T-helper 1 cell treated with Interleukin-12 subunit alpha and Interleukin-12 subunit beta and Interleukin-4 antibody, amounts not matched to agents 30 ng/mL and 1 ng/mL, for 36 hours (primary cell): ENCODE measurements around the gene LRRC39. TPM values are rescaled to one million over a fixed set of nuclear protein-coding genes. Genes with fewer than 3 reads are reported as not detected.
"Not testable (repeated sequence)": the region's sequence is repeated elsewhere in the genome, so short reads cannot be mapped to it uniquely, and the experiment has no call there.

Experiments used
- intact Hi-C: fragments of 100-400 bp; cut with micrococcal nuclease; formaldehyde crosslinking; loops from one replicate; pipeline ENCODE4 v1.15.1; 2024
- total RNA-seq: library from RNA; stranded (reverse); gene quantifications from 2 replicates; pipeline ENCODE4 v1.2.3, GENCODE V29; 2022

LRRC39 gene
- total RNA-seq: 0.49 and 0.54 TPM in 2 replicates

GRCh38 chr1:100178091-100178490 lies at the start of gene LRRC39:
Gene LRRC39 (minus strand): TSS chr1:100178256. CDS start chr1:100168516, 9,740 bp downstream.
- intact Hi-C loops: no loop called here

- intact Hi-C loops: no loop called here
These were observed 44.4 kb upstream of the LRRC39 start for GRCh38 chr1:100222428-100222827.

GRCh38 chr1:100219883-100220282 lies 41.8 kb upstream of the LRRC39 start:
- intact Hi-C loops: no loop called here

DNA sequence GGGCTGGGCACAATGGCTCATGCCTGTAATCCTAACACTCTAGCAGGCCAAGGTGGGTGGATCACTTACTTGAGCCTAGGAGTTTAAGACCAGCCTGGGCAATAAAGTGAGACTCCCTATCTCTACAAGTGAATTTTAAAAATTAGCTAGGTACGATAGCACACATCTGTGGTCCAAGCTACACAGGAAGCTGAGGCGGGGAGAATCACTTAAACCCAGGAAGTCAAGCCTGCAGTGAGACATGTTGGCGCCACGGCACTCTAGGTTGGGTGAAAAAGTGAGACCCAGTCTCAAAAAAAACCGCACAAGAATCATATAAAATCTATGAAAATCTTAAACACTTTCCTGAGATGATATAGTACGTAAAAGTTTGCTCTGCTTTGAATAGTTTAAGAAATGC lies 41.4 kb upstream of the LRRC39 start:
- intact Hi-C loops: no loop called here

GRCh38 chr1:100217834-100218233 lies 39.8 kb upstream of the LRRC39 start:
- intact Hi-C loops: no loop called here

DNA sequence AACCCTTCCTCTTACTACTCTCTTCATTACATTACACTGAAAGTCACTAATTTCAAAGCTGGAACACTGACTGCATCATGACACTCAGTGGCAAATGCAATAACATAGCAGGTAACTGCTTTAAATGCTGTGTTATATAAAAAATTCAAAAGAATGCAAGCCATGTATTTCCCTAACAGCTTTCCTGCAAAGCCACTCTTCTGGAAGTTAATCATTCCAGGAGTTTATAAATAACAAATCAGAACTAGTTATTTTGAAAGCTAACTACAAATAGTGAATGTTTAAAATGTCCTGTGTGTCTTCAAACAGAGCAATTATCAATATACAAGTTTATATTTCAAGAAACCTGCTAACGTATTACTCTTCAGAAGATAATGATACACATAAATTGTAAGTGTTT lies 37.0 kb upstream of the LRRC39 start:
- intact Hi-C loops: no loop called here

GRCh38 chr1:100213141-100213540 lies 35.1 kb upstream of the LRRC39 start:
- intact Hi-C loops: no loop called here

DNA sequence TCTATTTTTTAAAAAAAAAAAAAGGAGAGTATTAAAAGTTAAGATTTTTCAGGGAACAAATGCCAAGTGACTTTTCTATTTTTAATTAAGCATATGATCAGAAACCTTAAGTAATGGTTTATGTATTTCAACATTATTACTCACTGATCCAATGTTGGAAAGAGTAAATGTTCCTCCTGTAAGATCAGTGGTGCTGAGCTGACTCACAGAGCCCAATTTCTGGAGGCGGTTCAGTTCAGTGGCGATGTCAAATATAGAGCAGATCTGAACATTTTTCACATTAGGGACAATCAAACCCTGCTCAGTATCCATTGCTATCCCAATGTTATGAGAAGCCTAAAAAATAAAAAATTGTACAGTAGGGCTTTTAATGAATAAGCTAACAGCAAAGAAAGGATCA lies 28.2 kb upstream of the LRRC39 start:
- intact Hi-C loops: no loop called here

DNA sequence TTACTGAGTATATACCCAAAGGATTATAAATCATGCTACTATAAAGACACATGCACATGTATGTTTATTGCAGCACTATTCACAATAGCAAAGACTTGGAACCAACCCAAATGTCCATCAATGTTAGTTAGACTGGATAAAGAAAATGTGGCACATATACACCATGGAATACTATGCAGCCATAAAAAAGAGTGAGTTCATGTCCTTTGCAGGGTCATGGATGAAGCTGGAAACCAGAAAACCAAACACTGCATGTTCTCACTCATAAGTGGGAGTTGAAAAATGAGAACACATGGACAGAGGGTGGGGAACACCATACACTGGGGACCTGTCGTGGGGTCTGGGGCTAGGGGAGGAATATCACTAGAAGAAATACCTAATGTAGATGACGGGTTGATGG lies 27.5 kb upstream of the LRRC39 start:
- intact Hi-C loops: not testable (repeated sequence)

GRCh38 chr1:100205103-100205502 lies 27.0 kb upstream of the LRRC39 start:
- intact Hi-C loops: not testable (repeated sequence)

DNA sequence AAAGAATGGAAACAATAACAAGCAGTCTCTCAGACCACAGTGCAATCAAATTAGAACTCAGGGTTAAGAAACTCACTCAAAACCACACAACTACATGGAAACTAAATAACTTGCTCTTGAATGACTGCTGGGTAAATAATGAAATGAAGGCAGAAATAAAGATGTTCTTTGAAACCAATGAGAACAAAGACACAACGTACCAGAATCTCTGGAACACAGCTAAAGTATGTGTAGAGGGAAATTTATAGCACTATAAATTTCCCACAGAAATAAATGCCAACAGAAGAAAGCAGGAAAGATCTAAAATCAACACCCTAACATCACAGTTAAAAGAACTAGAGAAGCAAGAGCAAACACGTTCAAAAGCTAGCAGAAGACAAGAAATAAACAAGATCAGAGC lies 24.6 kb upstream of the LRRC39 start:
- intact Hi-C loops: not testable (repeated sequence)

- intact Hi-C loops: not testable (repeated sequence)
These were observed 22.0 kb upstream of the LRRC39 start for GRCh38 chr1:100200060-100200459.

DNA sequence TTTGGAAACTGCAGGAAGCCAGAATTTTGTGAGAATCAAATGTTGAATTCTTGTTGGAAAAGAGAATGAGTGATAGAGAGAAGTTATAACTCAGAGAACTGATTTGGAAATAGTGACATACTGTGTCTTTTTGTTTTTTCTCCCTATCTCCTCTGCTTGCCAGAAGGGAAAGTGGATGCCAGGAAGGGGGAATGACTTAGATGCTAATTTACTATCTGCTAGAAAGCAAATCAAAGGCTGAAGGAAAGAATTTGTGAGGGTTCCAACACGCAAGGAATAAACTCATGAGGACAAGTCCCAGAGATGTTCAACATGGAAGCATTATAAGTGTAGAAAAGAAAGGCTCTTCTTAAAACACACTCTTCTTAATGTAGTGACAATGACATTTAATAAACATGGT lies 20.5 kb upstream of the LRRC39 start:
- intact Hi-C loops: no loop called here

GRCh38 chr1:100188617-100189016 lies 10.6 kb upstream of the LRRC39 start:
- intact Hi-C loops: no loop called here

GRCh38 chr1:100187912-100188311 lies 9.9 kb upstream of the LRRC39 start:
- intact Hi-C loops: no loop called here

DNA sequence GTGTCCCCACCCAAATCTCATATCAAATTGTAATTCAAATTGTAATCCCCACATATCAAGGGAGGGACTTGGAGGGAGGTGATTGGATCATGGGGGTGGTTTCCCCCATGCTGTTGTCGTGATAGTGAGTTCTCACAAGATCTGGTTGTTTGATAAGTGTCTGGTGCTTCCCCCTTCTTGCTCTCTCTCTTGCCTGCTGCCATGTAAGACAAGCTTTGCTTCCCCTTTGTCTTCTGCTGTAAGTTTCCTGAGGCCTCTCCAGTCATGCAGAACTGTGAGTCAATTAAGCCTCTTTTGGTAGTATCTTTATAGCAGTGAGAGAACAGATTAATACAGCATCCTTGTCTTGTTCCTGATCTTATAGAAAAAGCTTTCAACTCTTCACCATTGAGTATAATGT lies 6.5 kb upstream of the LRRC39 start:
- intact Hi-C loops: no loop called here

DNA sequence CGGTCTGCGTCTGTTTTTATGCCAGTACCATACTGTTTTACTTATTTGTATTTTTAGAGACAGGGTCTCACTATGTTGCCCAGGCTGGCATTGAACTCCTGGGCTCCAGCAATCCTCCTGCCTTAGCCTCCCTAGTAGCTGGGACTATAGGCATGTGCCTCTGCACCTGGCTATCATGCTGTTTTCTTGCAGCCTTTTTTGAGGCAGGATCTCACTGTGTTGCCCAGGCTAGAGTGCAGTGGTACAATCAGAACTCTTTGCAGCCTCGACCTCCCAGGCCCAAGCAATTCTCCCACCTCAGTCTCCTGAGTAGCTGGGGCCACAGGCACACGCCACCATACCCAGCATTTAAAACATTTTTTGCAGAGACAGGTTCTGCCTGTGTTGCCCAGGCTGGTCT lies 5.3 kb upstream of the LRRC39 start:
- intact Hi-C loops: no loop called here

GRCh38 chr1:100177295-100178041 lies 588 bp downstream of the LRRC39 start:
- intact Hi-C loops: no loop called here

GRCh38 chr1:100168051-100168450 lies 10.0 kb downstream of the LRRC39 start:
- intact Hi-C loops: no loop called here

DNA sequence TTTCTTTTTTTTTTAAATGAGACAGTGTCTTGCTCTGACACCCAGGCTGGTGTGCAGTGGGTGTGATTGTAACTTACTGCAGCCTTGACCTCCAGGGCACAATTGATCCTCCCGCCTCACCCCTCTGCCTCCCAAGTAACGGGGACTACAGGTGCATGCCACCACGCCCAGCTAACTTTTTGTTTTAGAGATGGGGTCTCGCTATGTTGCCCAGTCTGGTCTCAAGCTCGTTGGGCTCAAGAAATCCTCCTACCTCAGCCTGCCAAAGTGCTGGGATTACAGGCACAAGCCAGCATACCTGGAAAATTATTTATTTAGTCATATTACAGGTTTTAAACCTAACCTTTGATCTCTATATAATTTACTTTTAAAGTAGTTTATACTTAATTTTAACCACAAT lies 13.4 kb downstream of the LRRC39 start:
- intact Hi-C loops: no loop called here

DNA sequence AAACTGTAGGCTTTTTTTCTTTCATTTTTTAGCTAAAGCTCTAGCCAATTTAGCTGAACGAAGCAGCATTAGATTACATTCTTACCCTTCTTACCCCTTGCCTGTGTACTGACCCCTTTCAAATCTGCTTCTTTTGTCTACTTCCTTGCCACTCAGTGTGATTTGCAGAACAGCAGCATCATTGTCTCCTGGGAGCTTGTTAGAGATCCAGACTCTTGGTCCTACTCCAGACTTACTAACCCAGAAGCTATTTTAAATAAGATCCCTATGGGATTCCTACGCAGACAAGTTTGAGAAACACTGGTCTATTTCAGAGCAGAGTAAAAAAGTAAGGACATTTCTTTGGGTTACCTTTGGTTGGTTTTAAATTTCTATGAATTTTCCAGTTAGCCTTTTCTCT lies 13.8 kb downstream of the LRRC39 start:
- intact Hi-C loops: no loop called here

DNA sequence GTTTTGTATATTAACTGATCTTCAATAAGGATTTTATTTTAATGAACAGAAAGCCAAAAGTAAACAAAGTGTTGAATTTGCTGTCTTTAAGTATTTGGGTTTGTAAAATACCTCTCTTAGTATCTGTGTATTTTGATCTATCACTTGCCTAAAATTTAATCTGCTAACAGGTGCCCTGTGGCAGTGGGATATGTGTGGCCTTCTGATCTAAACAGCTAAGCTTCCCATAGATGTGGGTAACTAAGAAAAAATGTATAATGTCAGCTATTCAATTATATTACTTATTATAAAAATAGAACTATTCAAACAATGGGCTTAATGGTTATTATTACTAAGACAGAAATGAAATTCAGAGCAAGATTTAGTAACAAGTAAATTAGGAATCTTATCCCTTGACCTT lies 15.2 kb downstream of the LRRC39 start:
- intact Hi-C loops: no loop called here

GRCh38 chr1:100152271-100152670 lies 25.8 kb downstream of the LRRC39 start:
- intact Hi-C loops: no loop called here

- intact Hi-C loops: no loop called here
These were observed 26.4 kb downstream of the LRRC39 start for GRCh38 chr1:100151679-100152078.
